K562 (cell line): Measurements from ENCODE around the gene FOXP4. TPM values are rescaled to one million over a fixed set of nuclear protein-coding genes. Genes with fewer than 3 reads are reported as not detected.
A peak's percentile ranks its signal among the peaks of the same experiment; 100 is the strongest.

ENCODE experiments used
- ARNT ChIP-seq, 2 experiments: fragments of 450-650 bp; IDR thresholded peaks; 2 replicates each; pipeline ENCODE4 v1.6.1; 2016; ENCODE audit warnings: mild to moderate bottlenecking in 1 of 2
- ASH1L ChIP-seq: fragments of 450-650 bp; IDR thresholded peaks from 2 replicates; pipeline ENCODE4 v1.6.1; 2018; ENCODE audit warnings: borderline replicate concordance, mild to moderate bottlenecking, low read depth; ENCODE audit not compliant: partially characterized antibody
- CSDE1 ChIP-seq, 2 experiments: fragments of 450-650 bp; IDR thresholded peaks; 2 replicates each; pipeline ENCODE4 v1.6.1; 2016; ENCODE audit warnings: mild to moderate bottlenecking in 1 of 2
- ELF4 ChIP-seq: fragments of 450-650 bp; formaldehyde crosslinking; IDR thresholded peaks from 2 replicates; pipeline ENCODE4 v1.4.0; 2022; ENCODE audit warnings: missing genetic modification characterization
- HCFC1 ChIP-seq: IDR thresholded peaks from 2 replicates; pipeline ENCODE4 v1.6.1; 2012; ENCODE audit warnings: low read depth, low read length, improper control_type of control experiment
- PYGO2 ChIP-seq: fragments of 450-650 bp; IDR thresholded peaks from 2 replicates; pipeline ENCODE4 v1.6.1; 2016; ENCODE audit warnings: mild to moderate bottlenecking, missing genetic modification characterization, moderate library complexity, missing compliant biosample characterization
- polyA plus RNA-seq, 8 experiments: library from polyadenylated mRNA; depleted of rRNA in 4 of 8; stranded (reverse) in 5 of 8; unstranded in 3 of 8; fragments of >200 nt; fragmentation: Nextera tagmentation in 2 of 8; fragmentation: Illumina TruSeq in 1 of 8; extraction: Ambion mirVana in 2 of 8; extraction: Trizol in 1 of 8; gene quantifications; 2 replicates each; pipeline versions ENCODE4 v1.2.1 to v1.2.3, GENCODE V29; 2011 to 2014; ENCODE audit warnings: inconsistent platforms in 1 of 8, missing spikeins in 1 of 8
- total RNA-seq, 7 experiments: library from RNA; depleted of rRNA in 6 of 7; stranded (reverse); fragments of >200 nt in 6 of 7; fragmentation: Illumina TruSeq in 2 of 7; extraction: Trizol in 2 of 7; gene quantifications; 2 replicates each; pipeline versions ENCODE4 v1.2.1 to v1.2.3, GENCODE V29; 2011 to 2021; ENCODE audit warnings: low replicate concordance in 1 of 7
- TF ChIP-seq, protein P1 (sequence below): fragments of 450-650 bp; IDR thresholded peaks from 2 replicates; pipeline ENCODE4 v1.6.1; 2016; ENCODE audit warnings: borderline replicate concordance
- TF ChIP-seq, protein P2 (sequence below): sonication (generic); formaldehyde crosslinking; IDR thresholded peaks from 2 replicates; pipeline ENCODE4 v1.9.0; 2022; ENCODE audit warnings: mild to moderate bottlenecking, missing genetic modification reagents
- TF ChIP-seq, protein P3 (sequence below): fragments of 450-650 bp; IDR thresholded peaks from 2 replicates; pipeline ENCODE4 v1.6.1; 2017; ENCODE audit warnings: mild to moderate bottlenecking, moderate library complexity
- TF ChIP-seq, protein P4 (sequence below), 2 experiments: fragments of 450-650 bp; formaldehyde crosslinking in 1 of 2; IDR thresholded peaks; 2 replicates each; pipeline versions ENCODE4 v1.4.0 to v1.6.1; 2014 to 2020; ENCODE audit warnings: mild to moderate bottlenecking in 2 of 2, borderline replicate concordance in 1 of 2, low read depth in 1 of 2
- TF ChIP-seq, protein P5 (sequence below): fragments of 200-800 bp; sonication (Bioruptor generic); IDR thresholded peaks from 2 replicates; pipeline ENCODE4 v1.6.1; 2017; ENCODE audit warnings: missing genetic modification characterization, missing compliant biosample characterization

FOXP4 gene
- total and polyA plus RNA-seq, 9 of the 15 experiments (the other 6 are each of a cell fraction or from before 2014, with no cell fraction given): 0.11 to 29.4 (median 2.3) TPM

DNA sequence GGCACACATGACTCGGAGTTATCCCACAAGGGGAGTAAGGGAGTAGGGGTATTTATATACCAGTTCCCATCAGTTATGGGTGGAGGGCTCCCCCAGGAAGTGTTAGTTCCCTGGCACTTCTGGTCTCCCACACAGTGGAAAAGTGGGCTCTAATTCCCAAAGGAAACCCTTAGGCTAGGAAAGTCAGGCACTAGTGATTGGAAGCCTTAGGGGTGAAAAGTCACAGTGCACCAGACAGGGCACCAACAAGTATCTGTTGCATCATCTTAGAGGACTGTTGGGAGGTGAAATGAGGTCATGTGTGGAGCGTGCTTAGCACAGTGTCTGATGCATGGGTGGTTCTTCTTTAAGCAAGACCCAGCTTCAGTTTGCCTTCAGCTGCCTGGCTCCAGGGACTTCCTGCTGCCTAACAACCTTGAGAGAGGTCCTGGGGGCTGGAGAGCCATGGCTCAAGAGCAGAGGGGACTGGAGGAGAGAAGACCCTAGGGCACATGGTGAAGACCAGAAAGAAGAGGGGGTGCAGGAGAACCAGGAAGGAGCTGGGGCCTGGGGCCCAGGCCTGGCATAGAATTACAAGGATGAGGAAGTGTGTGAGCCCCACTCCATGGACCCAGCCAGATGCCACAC is 7.5 kb upstream of the FOXP4 start (continued):
- TF ChIP-seq, protein P1, sequence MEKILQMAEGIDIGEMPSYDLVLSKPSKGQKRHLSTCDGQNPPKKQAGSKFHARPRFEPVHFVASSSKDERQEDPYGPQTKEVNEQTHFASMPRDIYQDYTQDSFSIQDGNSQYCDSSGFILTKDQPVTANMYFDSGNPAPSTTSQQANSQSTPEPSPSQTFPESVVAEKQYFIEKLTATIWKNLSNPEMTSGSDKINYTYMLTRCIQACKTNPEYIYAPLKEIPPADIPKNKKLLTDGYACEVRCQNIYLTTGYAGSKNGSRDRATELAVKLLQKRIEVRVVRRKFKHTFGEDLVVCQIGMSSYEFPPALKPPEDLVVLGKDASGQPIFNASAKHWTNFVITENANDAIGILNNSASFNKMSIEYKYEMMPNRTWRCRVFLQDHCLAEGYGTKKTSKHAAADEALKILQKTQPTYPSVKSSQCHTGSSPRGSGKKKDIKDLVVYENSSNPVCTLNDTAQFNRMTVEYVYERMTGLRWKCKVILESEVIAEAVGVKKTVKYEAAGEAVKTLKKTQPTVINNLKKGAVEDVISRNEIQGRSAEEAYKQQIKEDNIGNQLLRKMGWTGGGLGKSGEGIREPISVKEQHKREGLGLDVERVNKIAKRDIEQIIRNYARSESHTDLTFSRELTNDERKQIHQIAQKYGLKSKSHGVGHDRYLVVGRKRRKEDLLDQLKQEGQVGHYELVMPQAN: no peak
- TF ChIP-seq ASH1L (no peak), ARNT (IDR thresholded peaks at IDR 0.05) (no peak), ELF4 (CRISPR knock-in tag) (no peak), PYGO2 (tag) (0 out of 2 replicates have a peak, but pooled peaks have one; percentile 39), HCFC1 (no peak), CSDE1 (IDR thresholded peaks at IDR 0.05) (no peak)
- TF ChIP-seq, protein P2, sequence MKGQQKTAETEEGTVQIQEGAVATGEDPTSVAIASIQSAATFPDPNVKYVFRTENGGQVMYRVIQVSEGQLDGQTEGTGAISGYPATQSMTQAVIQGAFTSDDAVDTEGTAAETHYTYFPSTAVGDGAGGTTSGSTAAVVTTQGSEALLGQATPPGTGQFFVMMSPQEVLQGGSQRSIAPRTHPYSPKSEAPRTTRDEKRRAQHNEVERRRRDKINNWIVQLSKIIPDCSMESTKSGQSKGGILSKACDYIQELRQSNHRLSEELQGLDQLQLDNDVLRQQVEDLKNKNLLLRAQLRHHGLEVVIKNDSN: peak; percentile 32; the same call in 1 of the 2 replicates
- TF ChIP-seq, protein P3, sequence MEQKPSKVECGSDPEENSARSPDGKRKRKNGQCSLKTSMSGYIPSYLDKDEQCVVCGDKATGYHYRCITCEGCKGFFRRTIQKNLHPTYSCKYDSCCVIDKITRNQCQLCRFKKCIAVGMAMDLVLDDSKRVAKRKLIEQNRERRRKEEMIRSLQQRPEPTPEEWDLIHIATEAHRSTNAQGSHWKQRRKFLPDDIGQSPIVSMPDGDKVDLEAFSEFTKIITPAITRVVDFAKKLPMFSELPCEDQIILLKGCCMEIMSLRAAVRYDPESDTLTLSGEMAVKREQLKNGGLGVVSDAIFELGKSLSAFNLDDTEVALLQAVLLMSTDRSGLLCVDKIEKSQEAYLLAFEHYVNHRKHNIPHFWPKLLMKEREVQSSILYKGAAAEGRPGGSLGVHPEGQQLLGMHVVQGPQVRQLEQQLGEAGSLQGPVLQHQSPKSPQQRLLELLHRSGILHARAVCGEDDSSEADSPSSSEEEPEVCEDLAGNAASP: no peak; the same call in 1 of the 2 replicates
- TF ChIP-seq, protein P4, sequence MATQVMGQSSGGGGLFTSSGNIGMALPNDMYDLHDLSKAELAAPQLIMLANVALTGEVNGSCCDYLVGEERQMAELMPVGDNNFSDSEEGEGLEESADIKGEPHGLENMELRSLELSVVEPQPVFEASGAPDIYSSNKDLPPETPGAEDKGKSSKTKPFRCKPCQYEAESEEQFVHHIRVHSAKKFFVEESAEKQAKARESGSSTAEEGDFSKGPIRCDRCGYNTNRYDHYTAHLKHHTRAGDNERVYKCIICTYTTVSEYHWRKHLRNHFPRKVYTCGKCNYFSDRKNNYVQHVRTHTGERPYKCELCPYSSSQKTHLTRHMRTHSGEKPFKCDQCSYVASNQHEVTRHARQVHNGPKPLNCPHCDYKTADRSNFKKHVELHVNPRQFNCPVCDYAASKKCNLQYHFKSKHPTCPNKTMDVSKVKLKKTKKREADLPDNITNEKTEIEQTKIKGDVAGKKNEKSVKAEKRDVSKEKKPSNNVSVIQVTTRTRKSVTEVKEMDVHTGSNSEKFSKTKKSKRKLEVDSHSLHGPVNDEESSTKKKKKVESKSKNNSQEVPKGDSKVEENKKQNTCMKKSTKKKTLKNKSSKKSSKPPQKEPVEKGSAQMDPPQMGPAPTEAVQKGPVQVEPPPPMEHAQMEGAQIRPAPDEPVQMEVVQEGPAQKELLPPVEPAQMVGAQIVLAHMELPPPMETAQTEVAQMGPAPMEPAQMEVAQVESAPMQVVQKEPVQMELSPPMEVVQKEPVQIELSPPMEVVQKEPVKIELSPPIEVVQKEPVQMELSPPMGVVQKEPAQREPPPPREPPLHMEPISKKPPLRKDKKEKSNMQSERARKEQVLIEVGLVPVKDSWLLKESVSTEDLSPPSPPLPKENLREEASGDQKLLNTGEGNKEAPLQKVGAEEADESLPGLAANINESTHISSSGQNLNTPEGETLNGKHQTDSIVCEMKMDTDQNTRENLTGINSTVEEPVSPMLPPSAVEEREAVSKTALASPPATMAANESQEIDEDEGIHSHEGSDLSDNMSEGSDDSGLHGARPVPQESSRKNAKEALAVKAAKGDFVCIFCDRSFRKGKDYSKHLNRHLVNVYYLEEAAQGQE (IDR thresholded peaks at IDR 0.05; ENCODE audit: borderline replicate concordance): no peak
- TF ChIP-seq, protein P4 (CRISPR knock-in tag; IDR thresholded peaks at IDR 0.05; ENCODE audit: low read depth): no peak
- TF ChIP-seq, protein P5, sequence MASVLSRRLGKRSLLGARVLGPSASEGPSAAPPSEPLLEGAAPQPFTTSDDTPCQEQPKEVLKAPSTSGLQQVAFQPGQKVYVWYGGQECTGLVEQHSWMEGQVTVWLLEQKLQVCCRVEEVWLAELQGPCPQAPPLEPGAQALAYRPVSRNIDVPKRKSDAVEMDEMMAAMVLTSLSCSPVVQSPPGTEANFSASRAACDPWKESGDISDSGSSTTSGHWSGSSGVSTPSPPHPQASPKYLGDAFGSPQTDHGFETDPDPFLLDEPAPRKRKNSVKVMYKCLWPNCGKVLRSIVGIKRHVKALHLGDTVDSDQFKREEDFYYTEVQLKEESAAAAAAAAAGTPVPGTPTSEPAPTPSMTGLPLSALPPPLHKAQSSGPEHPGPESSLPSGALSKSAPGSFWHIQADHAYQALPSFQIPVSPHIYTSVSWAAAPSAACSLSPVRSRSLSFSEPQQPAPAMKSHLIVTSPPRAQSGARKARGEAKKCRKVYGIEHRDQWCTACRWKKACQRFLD (CRISPR knock-in tag): peak; percentile 67
